CD4-positive, alpha-beta T cell treated with Interleukin-1 beta for 1 hour (primary cell): Measurements from ENCODE around the gene DUXB.

ENCODE experiments used
- DNase-seq, 2 donors: peaks; one replicate each; pipeline ENCODE4 v3.0.0-alpha.2; 2020 to 2022

Gene DUXB

GRCh38 chr16:75701361-75701760, at the start of gene DUXB:
TSS of gene DUXB (minus strand) at chr16:75701461. CDS start at chr16:75701418, 43 bp downstream.
- DNase-seq = no peak

GRCh38 chr16:75750528-75750927, 49.3 kb upstream of the DUXB start:
- no peak for DNase-seq

- DNase-seq = no peak
These were observed 45.1 kb upstream of the DUXB start for GRCh38 chr16:75746359-75746758.

- DNase-seq = no peak
These were observed 44.6 kb upstream of the DUXB start for GRCh38 chr16:75745823-75746222.

GRCh38 chr16:75745242-75745641, 44.0 kb upstream of the DUXB start:
- DNase-seq = no peak

- DNase-seq = no peak
These were observed 41.3 kb upstream of the DUXB start for GRCh38 chr16:75742424-75743047.

GRCh38 chr16:75733305-75734211, 32.3 kb upstream of the DUXB start:
- DNase-seq = no peak

- no peak for DNase-seq
These were observed 31.6 kb upstream of the DUXB start for GRCh38 chr16:75732871-75733270.

GRCh38 chr16:75727221-75727620, 26.0 kb upstream of the DUXB start:
- DNase-seq = no peak

GRCh38 chr16:75726390-75726789, 25.1 kb upstream of the DUXB start, which contains the start of gene CPHXL:
TSS of gene CPHXL (minus strand) at chr16:75726490. CDS start at chr16:75726442, 48 bp downstream.
- no peak for DNase-seq

- no peak for DNase-seq
These were observed 17.2 kb upstream of the DUXB start for GRCh38 chr16:75718452-75718851.

- no peak for DNase-seq
These were observed 13.4 kb upstream of the DUXB start for GRCh38 chr16:75714661-75715060.

- DNase-seq = no peak
These were observed 9.1 kb upstream of the DUXB start for GRCh38 chr16:75710344-75710743.

- no peak for DNase-seq
These were observed 2.0 kb upstream of the DUXB start for GRCh38 chr16:75703306-75703705.

- DNase-seq = no peak
These were observed 981 bp upstream of the DUXB start for GRCh38 chr16:75702242-75702641.

GRCh38 chr16:75697571-75697970, 3.7 kb downstream of the DUXB start:
- no peak for DNase-seq

GRCh38 chr16:75695708-75696107, 5.6 kb downstream of the DUXB start:
- no peak for DNase-seq

- DNase-seq = no peak
These were observed 13.9 kb downstream of the DUXB start for GRCh38 chr16:75687361-75687760.

GRCh38 chr16:75682308-75682707, 19.0 kb downstream of the DUXB start:
- DNase-seq = no peak

GRCh38 chr16:75679366-75679765, 21.9 kb downstream of the DUXB start:
- DNase-seq = no peak

- no peak for DNase-seq
These were observed 24.4 kb downstream of the DUXB start, which contains the start of gene CPHXL2 for GRCh38 chr16:75676909-75677308. TSS of gene CPHXL2 (minus strand) at chr16:75677009. CDS start at chr16:75676999, 10 bp downstream.

GRCh38 chr16:75667503-75667902, 33.8 kb downstream of the DUXB start:
- no peak for DNase-seq

GRCh38 chr16:75660726-75661302, 40.4 kb downstream of the DUXB start:
- DNase-seq = no peak

GRCh38 chr16:75660321-75660720, 40.9 kb downstream of the DUXB start:
- DNase-seq = no peak
